ENCODE data around the gene PYM1. TPM values are rescaled to one million over a fixed set of nuclear protein-coding genes. Genes with fewer than 3 reads are reported as not detected.

Gene PYM1
- total RNA-seq, 2 experiments from 2014 or later: 22.1 to 22.9 TPM

GRCh38 chr12:55933169-55933798 lies 5.6 kb upstream of the PYM1 start:
- H3K9me3 Mint-ChIP-seq: no peaks in the 10 kb centered on the region
- DNase-seq (no peak), ATAC-seq (no peak)
- peak overlapping the region; percentile 99 for H3K4me3 Mint-ChIP-seq
- CTCF ChIA-PET: interaction anchor here (0.9 to 2.3 kb wide), 11 partner anchors 8 to 194 kb away, joined by 3 to 15 read pairs (median 5); partner anchors contain the start of genes ORMDL2 and SARNP
- no peaks in the 10 kb centered on the region for H3K27me3 Mint-ChIP-seq
- H3K36me3 Mint-ChIP-seq (ENCODE audit: low read depth): peaks cover 70% of the 10 kb centered on the region
- POLR2A ChIA-PET: interaction anchor here (0.6 to 3.3 kb wide), 11 partner anchors 10 to 204 kb away, joined by 3 to 17 read pairs (median 4); partner anchors contain the start of genes ORMDL2, RAB5B and SARNP
- TF ChIP-seq CTCF (IDR thresholded peaks at IDR 0.05): no peak
- H3K4me1 Mint-ChIP-seq (ENCODE audit: low read depth): peaks cover 65% of the 10 kb centered on the region
- intact Hi-C loops (cut with micrococcal nuclease): no loop called here
- H3K27ac Mint-ChIP-seq: peak overlapping the region; percentile 99

GRCh38 chr12:55932551-55932910 lies 4.8 kb upstream of the PYM1 start:
- ATAC-seq: no peak
- Mint-ChIP-seq H3K9me3 (no peaks in the 10 kb centered on the region), H3K4me3 (peak overlapping the region; percentile 99), H3K27ac (peak overlapping the region; percentile 99), H3K36me3 (ENCODE audit: low read depth) (peaks cover 68% of the 10 kb centered on the region), H3K27me3 (no peaks in the 10 kb centered on the region), H3K4me1 (ENCODE audit: low read depth) (peaks cover 58% of the 10 kb centered on the region)
- peak; percentile 70 for DNase-seq
- CTCF ChIA-PET: interaction anchor here (0.9 to 2.1 kb wide), 7 partner anchors 8 to 194 kb away, joined by 3 to 8 read pairs (median 5); partner anchors contain the start of genes ORMDL2 and SARNP
- no peak for TF ChIP-seq CTCF (IDR thresholded peaks at IDR 0.05)
- intact Hi-C loops (cut with micrococcal nuclease): no loop called here
- POLR2A ChIA-PET: interaction anchor here (0.7 to 6.0 kb wide), 8 partner anchors 7 to 203 kb away, joined by 3 to 27 read pairs (median 5); partner anchors contain the start of genes ORMDL2 and SARNP

- H3K27ac Mint-ChIP-seq: peak overlapping the region; percentile 99
- DNase-seq (peak; percentile 44), ATAC-seq (no peak)
- peaks cover 66% of the 10 kb centered on the region for H3K36me3 Mint-ChIP-seq (ENCODE audit: low read depth)
- ChIA-PET POLR2A (interaction anchor here (0.6 to 7.9 kb wide), 9 partner anchors 7 to 202 kb away, joined by 3 to 60 read pairs (median 4); partner anchors contain the start of genes ORMDL2, SARNP and ZC3H10), CTCF (interaction anchor here (0.9 to 2.0 kb wide), 5 partner anchors 7 to 194 kb away, joined by 3 to 7 read pairs (median 5); no protein-coding TSS in a partner anchor)
- intact Hi-C loops (cut with micrococcal nuclease): loop anchor here (2.0 kb wide), 1 partner anchor 109 kb away; the partner anchor contains the start of gene RPS26
- TF ChIP-seq CTCF (IDR thresholded peaks at IDR 0.05): no peak
- no peaks in the 10 kb centered on the region for H3K27me3 Mint-ChIP-seq
- no peaks in the 10 kb centered on the region for H3K9me3 Mint-ChIP-seq
- peaks cover 52% of the 10 kb centered on the region for H3K4me1 Mint-ChIP-seq (ENCODE audit: low read depth)
- H3K4me3 Mint-ChIP-seq: peak overlapping the region; percentile 99
Observed at GRCh38 chr12:55931780-55932550, 4.3 kb upstream of the PYM1 start.

- ATAC-seq: no peak
- intact Hi-C loops (cut with micrococcal nuclease): loop anchor here (2.0 kb wide), 1 partner anchor 109 kb away; the partner anchor contains the start of gene RPS26
- Mint-ChIP-seq H3K4me3 (peak overlapping the region; percentile 99), H3K27ac (peak overlapping the region; percentile 99), H3K4me1 (ENCODE audit: low read depth) (peaks cover 46% of the 10 kb centered on the region), H3K27me3 (no peaks in the 10 kb centered on the region), H3K9me3 (no peaks in the 10 kb centered on the region), H3K36me3 (ENCODE audit: low read depth) (peaks cover 60% of the 10 kb centered on the region)
- ChIA-PET POLR2A (interaction anchor here (0.6 to 7.9 kb wide), 8 partner anchors 8 to 186 kb away, joined by 3 to 60 read pairs (median 5); partner anchors contain the start of genes ORMDL2, SARNP and ZC3H10), CTCF (interaction anchor here (1.0 to 1.5 kb wide), 3 partner anchors 9 to 193 kb away, joined by 3 to 7 read pairs (median 6); no protein-coding TSS in a partner anchor)
- DNase-seq: no peak
- TF ChIP-seq CTCF (IDR thresholded peaks at IDR 0.05): no peak
Observed at GRCh38 chr12:55931317-55931779, 3.7 kb upstream of the PYM1 start.

Measured in activated CD8-positive, alpha-beta T cell treated with anti-CD3 and anti-CD28 coated beads for 36 hours (primary cell).